KBM-7 (cell line): ENCODE measurements around the gene LHFPL3.

ENCODE experiments used
- DNase-seq: peaks from one replicate; pipeline ENCODE4 v3.0.0-alpha.2; 2015
- in situ Hi-C: fragments of 300-500 bp; cut with MboI; formaldehyde crosslinking; loops from 2 replicates; pipeline ENCODE4 v1.14.3; 2020; ENCODE audit warnings: low sequenced_read_pairs, low pct_unique_long_range_greater_than_20kb, mixed read lengths

LHFPL3 gene

GRCh38 chr7:104814126-104814525 is 485.7 kb downstream of the LHFPL3 start:
- no peak for DNase-seq
- in situ Hi-C loops, result no loop called here

- in situ Hi-C loops, result no loop called here
- no peak for DNase-seq
Measured at GRCh38 chr7:104814671-104815400, 486.4 kb downstream of the LHFPL3 start.

- DNase-seq, result no peak
Measured at GRCh38 chr7:104816537-104816936, 488.1 kb downstream of the LHFPL3 start.

GRCh38 chr7:104818961-104819880 is 490.8 kb downstream of the LHFPL3 start:
- no peak for DNase-seq
- in situ Hi-C loops, result no loop called here

More at GRCh38 chr7:104816537-104816936, 488.1 kb downstream of the LHFPL3 start:
- in situ Hi-C loops, result no loop called here

GRCh38 chr7:104820836-104821535 is 492.6 kb downstream of the LHFPL3 start:
- DNase-seq, result no peak
- in situ Hi-C loops, result no loop called here

GRCh38 chr7:104823177-104823576 is 494.8 kb downstream of the LHFPL3 start:
- in situ Hi-C loops, result no loop called here
- DNase-seq, result no peak

GRCh38 chr7:104825099-104825498 is 496.7 kb downstream of the LHFPL3 start:
- peak; percentile 15 for DNase-seq
- in situ Hi-C loops, result no loop called here

GRCh38 chr7:104826135-104826534 is 497.7 kb downstream of the LHFPL3 start:
- in situ Hi-C loops, result no loop called here
- DNase-seq, result no peak

- in situ Hi-C loops, result no loop called here
- no peak for DNase-seq
Measured at GRCh38 chr7:104836976-104837375, 508.6 kb downstream of the LHFPL3 start.

GRCh38 chr7:104838537-104839299 is 510.3 kb downstream of the LHFPL3 start:
- in situ Hi-C loops, result no loop called here
- no peak for DNase-seq

GRCh38 chr7:104839842-104840241 is 511.4 kb downstream of the LHFPL3 start:
- in situ Hi-C loops, result no loop called here
- no peak for DNase-seq

GRCh38 chr7:104841798-104842197 is 513.4 kb downstream of the LHFPL3 start:
- in situ Hi-C loops, result no loop called here
- no peak for DNase-seq

GRCh38 chr7:104843198-104843597 is 514.8 kb downstream of the LHFPL3 start:
- in situ Hi-C loops, result no loop called here
- DNase-seq, result no peak

- no peak for DNase-seq
- in situ Hi-C loops, result no loop called here
Measured at GRCh38 chr7:104845557-104845956, 517.2 kb downstream of the LHFPL3 start.

GRCh38 chr7:104846731-104847130 is 518.3 kb downstream of the LHFPL3 start:
- in situ Hi-C loops, result no loop called here
- DNase-seq, result no peak

- DNase-seq, result peak; percentile 72
- in situ Hi-C loops, result no loop called here
Measured at GRCh38 chr7:104848138-104848990, 520.0 kb downstream of the LHFPL3 start.

- no peak for DNase-seq
- in situ Hi-C loops, result no loop called here
Measured at GRCh38 chr7:104850374-104850773, 522.0 kb downstream of the LHFPL3 start.

- in situ Hi-C loops, result no loop called here
- DNase-seq, result no peak
Measured at GRCh38 chr7:104851268-104851667, 522.9 kb downstream of the LHFPL3 start.
